K562 (cell line): ENCODE measurements around the gene PRDM8. TPM values are rescaled to one million over a fixed set of nuclear protein-coding genes. Genes with fewer than 3 reads are reported as not detected.
A peak's percentile ranks its signal among the peaks of the same experiment; 100 is the strongest.

Experiments used
- ATAC-seq: fragments of 200-7000 bp; cut with Tn5 transposase; 3 replicates; pipeline ENCODE4 v1.9.1; 2020; ENCODE audit warnings: moderate library complexity
- BruUV-seq: library from RNA; stranded (reverse); fragments of 400-500 nt; replicated peaks from 2 replicates; lab custom pipeline; 2021; lab: Mats Ljungman, UMichigan
- CTCF ChIA-PET: fragments of 300-600 bp; formaldehyde crosslinking; extraction: SDS; loops from one replicate; lab custom pipeline; 2021; ENCODE audit warnings: low intra/inter-chr PET ratio; lab: Yijun Ruan, JAX
- POLR2A ChIA-PET: fragments of 300-600, 350-650 bp; sonication (Branson Sonifier 250); formaldehyde crosslinking; extraction: SDS; loops from one replicate; lab custom pipeline; 2021; ENCODE audit warnings: antibody characterized with exemption, inconsistent platforms; lab: Yijun Ruan, JAX
- DNase-seq, 4 experiments: peaks; one replicate each; pipeline versions ENCODE4 v3.0.0 to v3.0.0-alpha.2; 2011 to 2018; ENCODE audit warnings: low spot score in 3 of 4, mixed read lengths in 3 of 4; ENCODE audit errors: extremely low read depth in 1 of 4
- FAIRE-seq: peaks from 2 replicates; lab custom pipeline; 2011; peaks lifted over from hg19 to GRCh38; lab: Jason Lieb, UNC
- H2AFZ ChIP-seq: 2 replicates; pipeline ENCODE4 v1.6.0; 2011; ENCODE audit warnings: low read depth, low read length, control low read depth, inconsistent platforms
- H3K27ac ChIP-seq: fragments of 200-600 bp; 3 replicates; pipeline ENCODE4 v1.8.0; 2011; ENCODE audit warnings: low read depth, mild to moderate bottlenecking, control low read depth, inconsistent platforms, low read length, moderate library complexity, mixed read lengths; ENCODE audit errors: extremely low read depth
- H3K27me3 ChIP-seq, 2 experiments: fragments of 300-600 bp in 1 of 2; 2 replicates in 1 of 2; 3 replicates in 1 of 2; pipeline versions ENCODE4 v1.6.0 to v1.8.0; 2011; ENCODE audit warnings: inconsistent platforms in 2 of 2, low read length in 2 of 2, mild to moderate bottlenecking in 1 of 2, mixed read lengths in 1 of 2, moderate library complexity in 1 of 2; ENCODE audit not compliant: control insufficient read depth in 2 of 2, insufficient read depth in 2 of 2
- H3K36me3 ChIP-seq: fragments of 300-600 bp; 3 replicates; pipeline ENCODE4 v1.8.0; 2011; ENCODE audit warnings: mild to moderate bottlenecking, low read length, inconsistent platforms; ENCODE audit not compliant: control insufficient read depth, insufficient read depth
- H3K4me1 ChIP-seq, 2 experiments: fragments of 200-600 bp in 1 of 2; replicated peaks in 1 of 2; 2 replicates in 1 of 2; 3 replicates in 1 of 2; pipeline versions ENCODE4 v1.5.1 to v1.8.0; 2011; ENCODE audit warnings: inconsistent platforms in 2 of 2, low read length in 2 of 2, mild to moderate bottlenecking in 1 of 2, mixed read lengths in 1 of 2, moderate library complexity in 1 of 2; ENCODE audit not compliant: control insufficient read depth in 2 of 2, insufficient read depth in 2 of 2
- H3K4me2 ChIP-seq: 2 replicates; pipeline ENCODE4 v1.6.1; 2011; ENCODE audit warnings: low read length, control low read depth, inconsistent platforms, mixed read lengths; ENCODE audit not compliant: insufficient read depth
- H3K4me3 ChIP-seq: fragments of 200-600 bp; sonication (generic), shearing (Covaris generic); 2 replicates; pipeline ENCODE4 v1.5.1; 2016; ENCODE audit warnings: control low read depth, inconsistent platforms
- H3K79me2 ChIP-seq: fragments of 200-600 bp; 3 replicates; pipeline ENCODE4 v1.8.0; 2011; ENCODE audit warnings: low read length, inconsistent platforms; ENCODE audit not compliant: control insufficient read depth, insufficient read depth
- H3K9ac ChIP-seq, 2 experiments: 2 replicates each; pipeline versions ENCODE4 v1.6.0 to v1.6.1; 2011; ENCODE audit warnings: low read depth in 2 of 2, low read length in 2 of 2, control low read depth in 1 of 2, inconsistent platforms in 1 of 2, mild to moderate bottlenecking in 1 of 2, mixed read lengths in 1 of 2; ENCODE audit not compliant: insufficient read depth in 1 of 2
- H3K9me1 ChIP-seq: one replicate; pipeline ENCODE4 v1.6.0; 2011; ENCODE audit warnings: inconsistent platforms, mild to moderate bottlenecking, low read length, moderate library complexity; ENCODE audit not compliant: control insufficient read depth, insufficient read depth
- H3K9me3 ChIP-seq: replicated peaks from 2 replicates; pipeline ENCODE4 v1.5.1; 2011; ENCODE audit warnings: low read depth, low read length, inconsistent platforms; ENCODE audit not compliant: control insufficient read depth, insufficient read depth
- H4K20me1 ChIP-seq: replicated peaks from 2 replicates; pipeline ENCODE4 v1.6.1; 2011; ENCODE audit warnings: low read length, inconsistent platforms, mixed read lengths; ENCODE audit not compliant: control insufficient read depth, insufficient read depth
- CBX3 ChIP-seq, 2 experiments: IDR thresholded peaks; 1 replicate in 1 of 2; 2 replicates in 1 of 2; pipeline ENCODE4 v1.6.1; 2012; ENCODE audit warnings: inconsistent platforms in 2 of 2, low read length in 2 of 2, borderline replicate concordance in 1 of 2, control low read depth in 1 of 2
- GATAD2A ChIP-seq: fragments of 450-650 bp; IDR thresholded peaks from 2 replicates; pipeline ENCODE4 v1.6.1; 2017
- POLR2A ChIP-seq: fragments of 450-650 bp; conservative IDR thresholded peaks from 2 replicates; pipeline ENCODE4 v1.6.1; 2016
- PRMT5 ChIP-seq: sonication (generic); formaldehyde crosslinking; IDR thresholded peaks from 2 replicates; pipeline ENCODE4 v1.5.0; 2020; ENCODE audit warnings: missing genetic modification reagents
- ZNF23 ChIP-seq: fragments of 250-450 bp; sonication (Bioruptor Pico); IDR thresholded peaks from 2 replicates; pipeline ENCODE4 v1.4.0; 2020; ENCODE audit warnings: mild to moderate bottlenecking
- WGBS: fragments of 100-300 bp; shearing (Covaris generic); methylation state at CpG from one replicate; pipeline ENCODE4 v1.1.6; 2016; ENCODE audit warnings: low coverage, mixed read lengths; ENCODE audit not compliant: insufficient coverage; ENCODE audit errors: missing lambda C conversion rate; 5-methylcytosine and 5-hydroxymethylcytosine counted together
- in situ Hi-C: fragments of 300-500 bp; cut with MboI; formaldehyde crosslinking; loops from 4 replicates; pipeline ENCODE4 v1.15.0; 2018; ENCODE audit warnings: inconsistent platforms, mixed read lengths
- intact Hi-C: fragments of 100-400 bp; cut with micrococcal nuclease; formaldehyde crosslinking; loops from 2 replicates; pipeline ENCODE4 v1.14.2; 2022
- polyA plus RNA-seq, 8 experiments: library from polyadenylated mRNA; depleted of rRNA in 4 of 8; stranded (reverse) in 5 of 8; unstranded in 3 of 8; fragments of >200 nt; fragmentation: Nextera tagmentation in 2 of 8; fragmentation: Illumina TruSeq in 1 of 8; extraction: Ambion mirVana in 2 of 8; extraction: Trizol in 1 of 8; gene quantifications; 2 replicates each; pipeline versions ENCODE4 v1.2.1 to v1.2.3, GENCODE V29; 2011 to 2014; ENCODE audit warnings: inconsistent platforms in 1 of 8, missing spikeins in 1 of 8
- total RNA-seq, 7 experiments: library from RNA; depleted of rRNA in 6 of 7; stranded (reverse); fragments of >200 nt in 6 of 7; fragmentation: Illumina TruSeq in 2 of 7; extraction: Trizol in 2 of 7; gene quantifications; 2 replicates each; pipeline versions ENCODE4 v1.2.1 to v1.2.3, GENCODE V29; 2011 to 2021; ENCODE audit warnings: low replicate concordance in 1 of 7
- TF ChIP-seq, protein P1 (sequence below): fragments of 250-450 bp; sonication (Bioruptor Pico); IDR thresholded peaks from 2 replicates; pipeline ENCODE4 v1.9.0; 2021; ENCODE audit warnings: mild to moderate bottlenecking
- TF ChIP-seq, protein P2 (sequence below), 2 experiments: fragments of 200-800 bp in 1 of 2; sonication (Bioruptor generic) in 1 of 2; sonication (generic) in 1 of 2; formaldehyde crosslinking in 1 of 2; IDR thresholded peaks in 1 of 2; conservative IDR thresholded peaks in 1 of 2; 2 replicates each; pipeline versions ENCODE4 v1.5.0 to v1.6.1; 2016 to 2020; ENCODE audit warnings: missing compliant biosample characterization in 1 of 2, missing genetic modification characterization in 1 of 2, missing genetic modification reagents in 1 of 2
- TF ChIP-seq, protein P3 (sequence below): fragments of 450-650 bp; formaldehyde crosslinking; IDR thresholded peaks from 2 replicates; pipeline ENCODE4 v1.4.0; 2022; ENCODE audit warnings: missing genetic modification characterization

The PRDM8 gene
- total and polyA plus RNA-seq, 9 of the 15 experiments (the other 6 are each of a cell fraction or from before 2014, with no cell fraction given) = 0.40 TPM; not detected in 8

DNA sequence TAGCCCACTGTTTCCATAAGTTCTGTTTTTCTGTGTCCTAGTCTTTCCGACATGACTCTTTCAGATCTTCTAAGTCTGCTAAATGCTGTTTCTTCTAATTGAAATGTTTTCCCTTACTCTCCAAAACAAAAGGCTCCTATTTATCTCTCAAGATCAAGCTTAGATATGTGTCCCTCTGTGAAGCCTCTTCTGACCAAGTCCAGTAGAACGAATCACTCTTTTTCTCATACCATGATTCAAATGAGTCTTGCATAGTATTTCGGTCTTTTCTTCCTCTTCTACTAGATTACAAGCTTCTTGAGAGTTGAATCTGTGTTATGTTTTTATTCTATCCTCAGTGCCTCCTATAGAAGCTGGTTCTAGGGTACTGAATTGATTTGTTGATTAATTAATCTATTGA is 45.3 kb upstream of the PRDM8 start:
- H3K9ac ChIP-seq = no peak overlapping the region
- no peaks in the 10 kb centered on the region for H3K9me3 ChIP-seq
- H3K27me3 ChIP-seq = no peaks in the 10 kb centered on the region
- CTCF ChIA-PET = no interaction called here
- H3K27ac ChIP-seq = no peak overlapping the region
- no peaks in the 10 kb centered on the region for H3K36me3 ChIP-seq
- BruUV-seq = no TSS peak
- H3K4me2 ChIP-seq = no peak overlapping the region
- POLR2A ChIA-PET = no interaction called here
- H3K79me2 ChIP-seq = no peaks in the 10 kb centered on the region
- H2AFZ ChIP-seq = peak overlapping the region; percentile 3
- no peaks in the 10 kb centered on the region; a peak in 1 of 5 replicates for H3K4me1 ChIP-seq
- TF ChIP-seq ZNF23 (CRISPR knock-in tag) (no peak), CBX3 (IDR thresholded peaks at IDR 0.05; ENCODE audit: borderline replicate concordance in 1 of 2, low read length in 2 of 2) (no peak), PRMT5 (CRISPR knock-in tag) (no peak), POLR2A (no peak), GATAD2A (no peak)
- TF ChIP-seq, protein P1, sequence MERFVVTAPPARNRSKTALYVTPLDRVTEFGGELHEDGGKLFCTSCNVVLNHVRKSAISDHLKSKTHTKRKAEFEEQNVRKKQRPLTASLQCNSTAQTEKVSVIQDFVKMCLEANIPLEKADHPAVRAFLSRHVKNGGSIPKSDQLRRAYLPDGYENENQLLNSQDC (CRISPR knock-in tag) = no peak
- TF ChIP-seq, protein P2, sequence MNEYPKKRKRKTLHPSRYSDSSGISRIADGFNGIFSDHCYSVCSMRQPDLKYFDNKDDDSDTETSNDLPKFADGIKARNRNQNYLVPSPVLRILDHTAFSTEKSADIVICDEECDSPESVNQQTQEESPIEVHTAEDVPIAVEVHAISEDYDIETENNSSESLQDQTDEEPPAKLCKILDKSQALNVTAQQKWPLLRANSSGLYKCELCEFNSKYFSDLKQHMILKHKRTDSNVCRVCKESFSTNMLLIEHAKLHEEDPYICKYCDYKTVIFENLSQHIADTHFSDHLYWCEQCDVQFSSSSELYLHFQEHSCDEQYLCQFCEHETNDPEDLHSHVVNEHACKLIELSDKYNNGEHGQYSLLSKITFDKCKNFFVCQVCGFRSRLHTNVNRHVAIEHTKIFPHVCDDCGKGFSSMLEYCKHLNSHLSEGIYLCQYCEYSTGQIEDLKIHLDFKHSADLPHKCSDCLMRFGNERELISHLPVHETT (CRISPR knock-in tag; conservative IDR thresholded peaks at IDR 0.05 in 1 of 2, IDR thresholded peaks at IDR 0.05 in 1 of 2) = no peak
- TF ChIP-seq, protein P3, sequence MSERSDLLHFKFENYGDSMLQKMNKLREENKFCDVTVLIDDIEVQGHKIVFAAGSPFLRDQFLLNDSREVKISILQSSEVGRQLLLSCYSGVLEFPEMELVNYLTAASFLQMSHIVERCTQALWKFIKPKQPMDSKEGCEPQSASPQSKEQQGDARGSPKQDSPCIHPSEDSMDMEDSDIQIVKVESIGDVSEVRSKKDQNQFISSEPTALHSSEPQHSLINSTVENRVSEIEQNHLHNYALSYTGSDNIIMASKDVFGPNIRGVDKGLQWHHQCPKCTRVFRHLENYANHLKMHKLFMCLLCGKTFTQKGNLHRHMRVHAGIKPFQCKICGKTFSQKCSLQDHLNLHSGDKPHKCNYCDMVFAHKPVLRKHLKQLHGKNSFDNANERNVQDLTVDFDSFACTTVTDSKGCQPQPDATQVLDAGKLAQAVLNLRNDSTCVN (CRISPR knock-in tag) = no peak
- TF ChIP-seq, all 486 proteins: peak for 0
- intact Hi-C loops = no loop called here
- Histone ChIP-seq H3K9me1 (no peaks in the 10 kb centered on the region), H3K4me3 (no peak overlapping the region), H4K20me1 (no peaks in the 10 kb centered on the region)
- in situ Hi-C loops = no loop called here
- no peak for DNase-seq
- FAIRE-seq = no peak
- WGBS = 61% methylated on average over 3 of the region's 3 CpGs
- no peak for ATAC-seq
